HG03196 (cell line): Measurements from ENCODE around the gene INHBA.

Experiments used
- ATAC-seq: cut with Tn5 transposase; IDR thresholded peaks from one replicate; pipeline ENCODE4 v1.9.1; 2021; ENCODE audit not compliant: unreplicated experiment

The INHBA gene

DNA sequence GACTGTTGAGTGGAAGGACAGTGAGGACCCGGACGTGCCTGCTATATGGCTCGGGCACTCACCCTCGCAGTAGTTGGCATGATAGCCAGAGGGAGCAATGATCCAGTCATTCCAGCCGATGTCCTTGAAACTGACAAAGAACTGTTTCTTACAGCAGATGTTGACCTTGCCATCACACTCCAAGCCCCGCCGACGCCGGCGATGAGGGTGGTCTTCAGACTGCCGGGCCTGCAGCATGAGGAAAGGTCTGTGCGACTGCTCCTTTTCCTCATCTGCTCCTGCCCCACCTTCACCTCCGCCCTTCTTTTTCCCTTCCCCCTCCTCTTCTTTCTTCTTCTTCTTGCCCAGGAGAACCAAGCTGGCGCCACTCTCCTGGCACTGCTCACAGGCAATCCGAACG is 13.1 kb downstream of the INHBA start:
- no peak for ATAC-seq

DNA sequence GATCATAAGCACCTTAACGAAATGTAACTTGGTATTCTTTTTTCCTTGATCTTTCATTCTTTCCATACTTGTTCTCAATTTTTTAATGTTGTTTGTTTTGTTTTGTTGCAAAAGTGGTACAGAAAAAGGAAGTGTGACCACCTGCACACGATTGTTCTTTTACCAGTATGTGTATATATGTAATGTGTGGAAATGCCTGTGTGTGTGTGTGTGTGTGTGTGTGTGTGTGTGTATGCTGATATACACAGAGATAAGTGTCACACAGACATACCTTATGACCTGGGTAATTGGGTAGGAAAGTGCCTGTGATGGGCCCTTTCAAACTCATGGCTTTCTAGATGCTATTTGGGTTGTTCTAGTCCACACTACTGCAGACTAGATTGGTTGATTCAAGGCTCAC is 14.0 kb downstream of the INHBA start:
- ATAC-seq = no peak

DNA sequence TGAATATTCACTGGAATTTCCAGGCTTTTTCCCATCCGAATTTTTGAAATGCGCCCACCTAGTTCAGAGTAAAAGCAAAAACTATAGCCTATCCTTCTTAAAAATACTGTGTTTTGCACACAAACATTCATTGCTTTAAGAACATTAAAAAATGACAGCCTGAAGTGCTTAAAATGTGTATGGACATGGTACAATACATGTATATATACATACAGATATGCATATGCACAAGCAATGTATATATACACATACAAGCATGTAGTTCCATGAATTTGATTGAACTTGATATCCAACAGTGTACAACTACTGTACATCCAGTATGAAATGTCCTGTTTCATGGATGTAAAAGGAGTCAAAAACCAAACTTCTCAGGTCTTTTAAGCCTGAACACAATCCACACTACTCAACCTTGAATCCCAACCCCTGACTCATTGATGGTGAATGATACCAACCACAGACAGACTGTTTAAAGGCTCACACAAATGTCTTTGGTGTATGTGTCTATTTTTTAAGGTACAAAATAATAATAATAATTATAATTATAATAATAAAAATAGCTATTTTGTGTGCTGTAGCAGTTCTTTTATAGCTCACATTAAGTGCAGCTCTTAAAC is 14.8 kb downstream of the INHBA start:
- ATAC-seq = no peak

DNA sequence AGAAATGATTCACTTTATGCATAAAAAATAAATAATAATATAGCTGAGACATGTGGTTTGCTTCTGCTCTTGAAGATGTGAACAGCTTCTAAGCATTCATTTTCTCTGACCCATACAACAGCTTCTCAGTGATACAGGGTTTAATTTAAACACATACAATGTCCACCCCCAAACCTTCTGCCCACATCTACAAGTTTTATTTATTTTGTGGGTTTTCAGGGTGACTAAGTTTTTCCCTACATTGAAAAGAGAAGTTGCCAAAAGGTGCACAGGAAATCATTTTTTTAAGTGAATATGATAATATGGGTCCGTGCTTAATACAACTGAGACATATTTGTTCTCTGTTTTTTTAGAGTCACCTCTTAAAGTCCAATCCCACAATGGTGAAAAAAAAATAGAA is 17.2 kb downstream of the INHBA start:
- ATAC-seq = no peak

DNA sequence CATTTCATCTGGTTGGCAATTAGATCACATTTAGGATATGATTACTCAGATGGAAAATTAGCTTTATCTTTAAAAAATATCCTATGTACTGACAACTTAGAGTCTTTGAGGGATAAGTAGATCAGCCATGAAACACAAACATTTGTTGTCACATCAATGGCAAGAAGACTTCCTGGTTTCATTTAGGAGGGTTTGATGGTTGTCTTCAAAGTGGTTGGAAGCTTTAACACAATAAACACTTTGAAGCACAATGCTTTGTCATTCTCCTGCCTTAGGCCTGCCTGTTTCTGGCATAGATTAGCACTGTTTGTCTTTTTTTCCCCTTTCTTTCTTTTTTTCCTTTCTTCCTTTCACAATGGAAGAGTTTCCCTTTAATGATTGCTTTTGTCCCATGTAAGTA is 20.5 kb downstream of the INHBA start:
- no peak for ATAC-seq

DNA sequence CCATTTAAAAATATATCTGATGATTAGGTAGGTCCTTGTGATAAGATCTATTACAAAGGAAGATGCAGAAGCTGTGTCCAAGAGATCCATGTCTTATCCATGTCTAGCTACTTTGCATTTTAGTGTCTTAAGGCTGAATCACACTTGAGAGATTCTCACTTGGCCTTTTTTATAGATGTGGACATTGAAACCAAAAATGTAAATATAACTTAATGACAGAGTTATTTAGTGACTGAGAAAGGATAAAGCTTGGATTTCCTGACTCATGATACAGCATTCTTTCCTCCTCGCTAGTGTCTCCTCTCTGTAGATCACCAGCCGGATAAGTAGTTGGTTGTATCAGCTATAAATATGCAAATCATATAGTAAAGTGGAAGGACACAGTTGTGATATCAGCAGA is 23.3 kb downstream of the INHBA start:
- ATAC-seq = no peak

DNA sequence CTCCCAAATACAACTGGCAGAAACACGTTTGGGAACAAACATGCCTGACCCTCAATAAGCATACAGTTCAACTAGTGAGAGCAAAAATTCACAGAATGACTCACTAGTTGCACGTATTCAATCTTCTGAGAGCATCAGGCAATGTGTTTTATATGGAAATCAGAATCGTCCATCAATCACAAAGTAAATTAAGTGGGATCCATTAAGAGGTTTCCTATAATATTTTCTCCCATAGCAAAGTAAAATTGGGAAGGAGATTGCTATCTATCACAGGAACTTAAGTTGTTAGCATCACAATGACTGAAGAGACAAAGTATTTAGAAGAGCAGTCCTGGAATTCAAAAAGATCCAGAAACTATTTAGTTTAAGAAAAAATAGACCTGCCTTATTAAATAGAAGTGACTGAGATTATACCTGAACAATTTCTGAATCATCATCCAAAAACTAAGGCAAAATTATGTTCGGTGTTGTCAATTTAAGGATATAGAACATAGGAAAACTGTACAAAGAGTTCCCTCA is 28.3 kb downstream of the INHBA start:
- no peak for ATAC-seq

DNA sequence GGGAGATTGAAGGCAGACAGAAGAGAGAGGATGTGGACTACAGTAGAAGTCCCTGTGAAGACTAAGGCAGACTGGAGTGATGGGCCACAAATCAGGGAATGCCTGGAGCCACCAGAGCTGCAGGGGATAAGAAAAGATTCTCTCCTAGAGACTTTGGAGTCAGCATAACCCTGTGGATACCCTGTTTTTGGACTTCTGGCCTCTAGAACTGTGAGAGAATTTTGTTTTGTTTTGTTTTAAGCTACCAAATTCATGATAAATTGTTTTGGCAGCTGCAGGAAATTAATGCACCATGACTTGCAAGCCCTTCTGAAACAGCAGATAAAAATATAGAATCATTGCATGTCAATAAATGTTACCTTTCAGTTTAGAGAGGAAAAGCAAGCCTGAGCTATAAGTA is 41.3 kb downstream of the INHBA start:
- ATAC-seq = no peak

DNA sequence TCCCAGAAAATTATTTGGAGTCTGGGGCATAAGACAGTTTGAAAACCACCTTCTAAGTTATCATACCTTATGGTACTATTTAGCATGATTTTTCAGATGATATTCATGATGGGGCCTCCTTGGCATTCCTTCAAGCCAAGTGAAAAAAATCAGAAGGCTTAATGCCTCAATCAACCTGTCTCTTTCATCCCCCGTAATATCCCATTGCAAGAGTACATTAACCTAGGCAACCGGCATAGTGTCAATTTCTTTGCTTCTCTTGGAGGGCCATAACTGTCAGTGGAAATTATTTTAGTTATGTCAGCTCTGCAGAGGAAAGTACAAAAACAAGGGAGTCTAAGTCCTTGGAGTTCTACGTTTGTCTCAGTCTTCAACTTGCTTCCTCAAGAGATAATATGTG is 43.4 kb downstream of the INHBA start:
- ATAC-seq = no peak

DNA sequence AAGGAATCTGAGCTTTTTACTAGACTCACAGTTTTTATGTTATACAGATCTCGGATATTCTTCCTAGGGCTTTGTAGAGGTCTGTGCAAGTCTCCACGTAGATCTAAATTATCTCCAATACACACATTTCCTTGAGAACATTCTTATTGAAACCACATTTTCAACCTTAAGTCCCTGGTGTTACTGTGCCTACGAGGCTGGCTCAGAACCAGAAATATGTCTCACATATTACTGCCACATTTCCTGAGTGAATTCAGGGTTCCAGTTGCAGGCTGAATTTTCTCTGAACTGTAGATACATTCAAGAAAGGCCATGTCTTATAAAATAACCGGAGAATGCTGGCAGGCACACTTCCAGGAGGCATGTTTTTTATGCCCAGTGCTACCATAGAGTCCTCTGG is 46.5 kb downstream of the INHBA start:
- ATAC-seq = no peak

DNA sequence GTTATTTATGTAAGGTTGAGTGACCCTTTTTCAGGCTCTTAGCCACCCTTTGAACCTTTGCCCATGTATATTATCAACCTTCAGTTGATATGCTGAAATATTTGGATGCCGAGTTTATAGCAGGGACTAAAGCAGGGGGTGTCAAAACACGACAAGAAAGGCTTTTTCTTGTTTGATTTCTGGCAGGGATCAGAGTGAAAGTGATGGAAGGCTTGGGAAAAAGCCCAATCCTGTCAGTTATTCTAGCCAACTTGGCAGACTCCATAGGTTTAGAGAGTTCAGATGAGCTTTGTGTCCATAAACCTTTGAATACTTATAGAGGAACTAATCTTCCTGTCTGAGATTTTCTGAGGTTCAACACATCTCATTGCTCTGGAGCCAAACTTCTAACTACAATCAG is 47.5 kb downstream of the INHBA start:
- ATAC-seq = no peak

DNA sequence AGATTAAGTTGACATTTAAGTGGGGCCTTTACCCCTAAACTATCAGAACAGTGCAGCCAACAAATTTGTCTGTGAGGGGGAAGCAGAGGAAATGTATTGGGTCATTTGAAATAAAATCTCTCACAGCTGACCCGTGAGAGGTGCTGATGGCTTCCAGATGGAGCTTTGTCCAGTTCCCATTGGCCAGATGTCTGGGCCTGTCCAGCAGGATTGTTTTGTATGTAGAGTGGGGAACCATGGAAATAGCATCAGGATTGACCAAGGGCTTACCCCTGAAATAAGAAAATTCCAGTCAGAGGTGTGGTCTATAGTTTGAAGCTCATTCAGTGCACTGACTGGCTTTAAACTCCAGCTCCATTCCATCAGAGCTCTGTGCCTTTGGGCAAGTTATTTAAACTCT is 50.6 kb downstream of the INHBA start:
- ATAC-seq = no peak

DNA sequence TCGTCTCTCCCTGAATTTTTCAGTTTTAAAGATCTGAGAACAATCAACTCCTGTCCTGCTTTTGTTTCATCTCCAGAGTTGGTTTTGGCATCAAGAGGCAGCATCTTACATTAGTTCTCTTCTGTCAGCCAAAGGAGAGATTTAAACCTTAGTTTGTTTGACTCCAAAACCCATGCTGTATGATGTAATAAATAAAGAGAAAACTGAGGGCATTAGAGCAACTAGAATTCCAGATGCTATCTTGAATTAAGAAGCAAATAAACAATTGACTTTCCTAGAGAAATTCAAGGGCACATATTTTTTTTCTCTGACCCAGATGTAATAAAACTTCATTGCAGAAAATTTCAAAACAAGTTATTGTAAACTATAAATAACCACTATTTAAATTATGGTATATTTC is 54.4 kb downstream of the INHBA start:
- no peak for ATAC-seq

DNA sequence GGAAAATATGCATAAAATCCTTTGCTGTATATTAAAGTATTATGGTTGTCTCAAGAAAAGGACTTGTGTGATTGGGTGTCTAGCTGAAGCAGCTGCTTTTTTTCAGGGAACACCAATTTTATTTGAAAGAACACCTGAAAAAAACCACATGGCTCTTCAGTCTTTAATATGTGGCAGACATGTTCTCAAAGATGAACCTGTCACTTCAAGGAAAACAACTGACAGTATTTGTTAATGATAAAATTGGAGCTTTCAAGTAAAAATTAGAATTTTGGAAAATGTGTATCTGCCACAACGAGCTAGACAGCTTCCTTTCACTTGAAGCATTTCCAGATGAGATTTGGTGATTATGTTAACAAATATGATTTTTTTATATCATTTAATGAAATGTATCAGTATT is 59.3 kb downstream of the INHBA start:
- ATAC-seq = no peak

DNA sequence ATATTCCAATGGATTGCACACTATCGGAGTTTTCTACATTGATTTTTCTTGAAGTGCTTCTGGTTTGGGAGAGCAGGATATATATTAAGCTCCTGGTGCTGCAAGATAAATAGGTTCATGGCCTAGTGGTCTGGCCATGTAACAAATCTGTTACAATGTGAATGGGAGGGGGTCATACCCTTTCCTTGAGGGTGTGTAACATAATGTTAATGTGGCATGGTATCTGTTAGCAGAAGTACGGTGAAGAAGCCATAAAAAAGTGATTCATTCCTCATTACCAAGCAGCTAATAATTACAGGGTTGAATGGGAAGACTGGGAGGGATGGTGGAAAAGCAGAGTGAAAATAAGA is 61.2 kb downstream of the INHBA start:
- ATAC-seq = no peak

DNA sequence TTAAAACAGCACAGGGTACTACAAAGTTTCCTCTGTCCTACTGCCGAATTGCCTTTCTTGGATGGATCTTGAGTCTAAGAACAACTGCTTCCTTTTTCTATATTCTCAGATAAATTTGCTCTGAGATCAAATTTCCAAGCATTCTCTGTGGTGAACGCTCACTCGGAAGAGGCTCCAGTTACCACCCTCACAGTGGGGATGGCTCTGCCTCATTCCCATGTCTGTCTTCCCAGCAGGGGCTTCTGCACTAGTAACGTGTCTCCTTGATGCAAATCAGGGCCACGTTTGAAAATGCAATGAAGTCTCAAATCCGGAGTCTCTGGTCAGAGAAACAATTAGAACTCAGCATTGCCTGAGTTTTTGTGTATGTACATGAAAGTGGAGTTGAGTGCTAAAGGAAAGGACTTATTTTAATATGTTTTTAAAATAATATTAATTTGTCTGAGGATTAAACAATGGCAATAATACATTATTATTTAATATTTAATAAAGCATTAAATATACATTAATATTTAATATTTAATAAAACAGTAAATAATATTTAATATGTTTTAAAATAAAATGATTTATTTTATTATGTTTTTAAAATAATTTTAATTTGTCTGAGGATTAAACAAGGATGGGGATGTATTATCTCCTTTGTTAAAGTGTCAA is 61.8 kb downstream of the INHBA start:
- no peak for ATAC-seq

DNA sequence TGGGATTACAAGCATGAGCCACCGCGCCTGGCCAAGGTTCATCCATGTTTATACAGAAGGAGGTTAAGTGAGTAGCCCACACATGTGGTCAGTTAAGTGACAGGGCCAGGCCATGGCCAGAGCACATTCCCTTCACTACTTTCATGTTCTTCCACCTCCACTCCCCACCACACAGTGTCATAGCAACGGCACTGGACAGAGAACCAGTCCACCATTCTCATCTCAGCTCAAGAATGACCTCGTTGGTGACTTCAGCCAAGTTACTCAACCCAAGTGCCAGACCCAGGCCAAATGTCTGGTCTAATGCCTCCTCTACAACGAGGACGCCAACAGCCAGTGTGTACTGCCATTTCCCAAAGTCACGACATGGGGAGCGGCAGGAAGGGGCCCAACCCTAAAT is 62.4 kb downstream of the INHBA start:
- no peak for ATAC-seq

DNA sequence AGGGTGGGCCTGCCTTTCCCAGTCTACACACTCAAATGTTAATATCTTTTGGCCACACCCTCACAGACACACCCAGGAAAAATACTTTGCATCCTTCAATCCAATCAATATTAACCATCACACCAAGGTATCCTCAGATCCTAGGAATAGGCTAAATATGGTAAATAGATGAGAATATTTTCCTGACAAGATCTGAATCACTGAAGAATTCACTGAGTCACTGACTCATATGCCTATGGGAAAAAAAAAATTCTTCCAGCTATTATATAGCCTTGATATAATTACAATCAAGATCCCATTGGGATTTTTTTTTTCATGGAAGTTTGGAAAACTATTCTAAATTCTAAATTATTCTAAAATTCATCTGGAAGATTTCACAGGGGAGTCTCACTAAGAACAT is 65.8 kb downstream of the INHBA start:
- ATAC-seq = no peak
